ENCODE data around the gene MPP7.

Gene MPP7

DNA sequence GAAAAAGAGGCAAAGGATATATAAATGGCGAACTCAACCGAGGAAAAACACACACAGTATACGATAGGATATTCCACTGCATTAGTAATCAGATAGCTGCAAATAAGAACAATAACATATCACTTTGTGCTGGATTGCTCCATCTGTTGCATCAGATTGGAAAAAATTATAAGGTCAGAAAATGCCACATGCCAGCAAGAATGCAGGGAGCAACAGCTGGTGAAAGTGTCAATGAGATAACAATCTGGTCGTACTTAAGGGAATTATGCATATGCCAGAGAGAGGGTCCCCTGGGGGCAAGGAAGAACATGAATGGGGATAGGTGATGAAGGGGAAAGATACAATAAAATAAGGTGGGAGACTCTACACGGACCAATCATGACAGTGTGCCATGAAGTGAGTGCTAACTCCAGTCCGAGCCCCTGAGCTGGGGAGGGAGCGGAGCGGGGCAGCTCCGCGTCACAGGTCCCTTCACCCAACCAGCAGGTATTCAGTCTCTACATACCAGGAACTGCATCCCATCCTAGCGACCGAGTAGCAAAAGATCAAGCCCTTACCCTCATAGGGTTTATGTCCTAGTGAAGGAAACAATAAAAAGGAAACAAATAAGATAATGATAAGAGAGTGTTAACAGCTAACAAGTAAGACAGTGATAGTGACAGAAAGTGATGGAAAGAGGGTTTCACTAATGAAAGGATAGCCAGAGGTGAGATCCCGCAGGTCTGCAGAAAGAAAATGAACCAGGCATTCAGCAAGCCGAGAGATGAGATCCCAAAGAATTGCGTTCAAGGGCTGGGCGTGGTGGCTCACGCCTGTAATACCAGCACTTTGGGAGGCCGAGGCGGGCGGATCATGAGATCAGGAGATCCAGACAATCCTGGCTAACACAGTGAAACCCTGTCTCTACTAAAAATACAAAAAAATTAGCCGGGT lies 9.4 kb downstream of the MPP7 start:
- DNase-seq (ENCODE audit: low read depth, low spot score) = no peak
- in situ Hi-C loops (cut with HindIII; ENCODE audit: low sequenced_read_pairs) = no loop called here
- H3K4me3 ChIP-seq (ENCODE audit: low read depth, low read length) = no peak overlapping the region
- TF ChIP-seq, protein P1, sequence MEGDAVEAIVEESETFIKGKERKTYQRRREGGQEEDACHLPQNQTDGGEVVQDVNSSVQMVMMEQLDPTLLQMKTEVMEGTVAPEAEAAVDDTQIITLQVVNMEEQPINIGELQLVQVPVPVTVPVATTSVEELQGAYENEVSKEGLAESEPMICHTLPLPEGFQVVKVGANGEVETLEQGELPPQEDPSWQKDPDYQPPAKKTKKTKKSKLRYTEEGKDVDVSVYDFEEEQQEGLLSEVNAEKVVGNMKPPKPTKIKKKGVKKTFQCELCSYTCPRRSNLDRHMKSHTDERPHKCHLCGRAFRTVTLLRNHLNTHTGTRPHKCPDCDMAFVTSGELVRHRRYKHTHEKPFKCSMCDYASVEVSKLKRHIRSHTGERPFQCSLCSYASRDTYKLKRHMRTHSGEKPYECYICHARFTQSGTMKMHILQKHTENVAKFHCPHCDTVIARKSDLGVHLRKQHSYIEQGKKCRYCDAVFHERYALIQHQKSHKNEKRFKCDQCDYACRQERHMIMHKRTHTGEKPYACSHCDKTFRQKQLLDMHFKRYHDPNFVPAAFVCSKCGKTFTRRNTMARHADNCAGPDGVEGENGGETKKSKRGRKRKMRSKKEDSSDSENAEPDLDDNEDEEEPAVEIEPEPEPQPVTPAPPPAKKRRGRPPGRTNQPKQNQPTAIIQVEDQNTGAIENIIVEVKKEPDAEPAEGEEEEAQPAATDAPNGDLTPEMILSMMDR (IDR thresholded peaks at IDR 0.05; ENCODE audit: low read depth, low read length) = no peak

DNA sequence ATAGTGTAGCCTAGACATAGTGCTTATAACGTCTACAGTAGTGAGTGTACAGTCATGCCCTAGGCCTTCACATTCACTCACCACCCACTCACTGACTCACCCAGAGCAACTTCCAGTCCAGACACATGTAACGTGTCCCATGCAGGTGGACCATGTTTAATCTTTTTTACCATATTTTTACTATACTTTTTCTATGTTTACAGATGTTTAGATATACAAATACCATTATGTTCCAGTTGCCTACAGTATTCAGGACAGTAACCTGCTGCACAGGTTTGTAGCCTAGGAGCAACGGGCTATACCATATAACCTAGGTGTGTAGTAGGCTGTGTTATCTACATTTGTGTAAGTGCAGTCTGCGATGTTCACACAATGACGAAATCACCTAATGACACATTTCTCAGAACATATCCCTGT lies 11.0 kb downstream of the MPP7 start:
- peak; percentile 82 for DNase-seq (ENCODE audit: low read depth, low spot score)
- in situ Hi-C loops (cut with HindIII; ENCODE audit: low sequenced_read_pairs) = no loop called here
- no peak overlapping the region for H3K4me3 ChIP-seq (ENCODE audit: low read depth, low read length)
- TF ChIP-seq, protein P1 (IDR thresholded peaks at IDR 0.05; ENCODE audit: low read depth, low read length) = no peak

DNA sequence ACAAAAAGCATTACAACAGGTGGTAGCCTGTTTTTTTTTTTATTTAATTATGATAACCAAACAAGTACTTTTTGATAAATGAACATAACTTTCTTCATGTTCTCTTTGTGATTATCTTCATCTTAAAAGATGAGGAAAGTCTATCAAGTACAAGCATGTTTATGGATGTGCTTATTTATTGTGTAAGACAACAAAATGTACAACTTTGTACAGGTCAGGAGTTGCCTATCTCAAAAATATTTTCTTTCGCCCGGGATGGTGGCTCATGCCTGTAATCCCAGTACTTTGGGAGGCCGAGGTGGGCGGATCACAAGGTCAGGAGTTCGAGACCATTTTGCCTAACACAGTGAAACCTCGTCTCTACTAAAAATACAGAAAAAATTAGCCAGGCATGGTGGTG lies 17.0 kb downstream of the MPP7 start:
- H3K4me3 ChIP-seq (ENCODE audit: low read depth, low read length) = no peak overlapping the region
- TF ChIP-seq, protein P1 (IDR thresholded peaks at IDR 0.05; ENCODE audit: low read depth, low read length) = no peak
- in situ Hi-C loops (cut with HindIII; ENCODE audit: low sequenced_read_pairs) = no loop called here
- DNase-seq (ENCODE audit: low read depth, low spot score) = no peak

DNA sequence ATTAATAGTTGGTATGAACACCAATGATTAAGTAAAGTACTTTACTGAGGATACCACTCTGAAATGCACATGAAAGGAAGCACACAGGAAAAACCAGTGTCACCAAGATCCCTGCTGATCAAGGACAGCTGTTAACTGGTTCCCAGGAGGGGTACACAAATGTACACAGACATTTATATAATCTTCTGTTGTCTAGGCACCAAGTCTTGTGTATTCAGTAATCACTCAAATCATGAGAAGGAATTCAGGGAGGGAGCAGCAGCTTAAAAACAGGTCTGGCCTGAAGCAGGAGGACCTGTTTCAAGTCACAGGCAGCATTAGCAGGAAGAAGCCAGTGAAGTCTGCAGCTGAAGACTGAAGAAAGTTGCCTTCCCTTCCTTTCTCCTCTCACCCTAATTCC lies 18.7 kb downstream of the MPP7 start:
- no peak for DNase-seq (ENCODE audit: low read depth, low spot score)
- in situ Hi-C loops (cut with HindIII; ENCODE audit: low sequenced_read_pairs) = no loop called here
- TF ChIP-seq, protein P1 (IDR thresholded peaks at IDR 0.05; ENCODE audit: low read depth, low read length) = no peak
- H3K4me3 ChIP-seq (ENCODE audit: low read depth, low read length) = no peak overlapping the region

GRCh38 chr10:28283251-28283650 lies 19.6 kb downstream of the MPP7 start:
- DNase-seq (ENCODE audit: low read depth, low spot score) = no peak
- H3K4me3 ChIP-seq (ENCODE audit: low read depth, low read length) = no peak overlapping the region
- in situ Hi-C loops (cut with HindIII; ENCODE audit: low sequenced_read_pairs) = no loop called here
- TF ChIP-seq, protein P1 (IDR thresholded peaks at IDR 0.05; ENCODE audit: low read depth, low read length) = no peak

- TF ChIP-seq, protein P1 (IDR thresholded peaks at IDR 0.05; ENCODE audit: low read depth, low read length) = no peak
- no peak overlapping the region for H3K4me3 ChIP-seq (ENCODE audit: low read depth, low read length)
- no peak for DNase-seq (ENCODE audit: low read depth, low spot score)
- in situ Hi-C loops (cut with HindIII; ENCODE audit: low sequenced_read_pairs) = no loop called here
Measured at GRCh38 chr10:28282336-28282735, 20.5 kb downstream of the MPP7 start.

All from astrocyte of the spinal cord (primary cell).